ENCODE results near the gene MLN. TPM values are rescaled to one million over a fixed set of nuclear protein-coding genes. Genes with fewer than 3 reads are reported as not detected.

The MLN gene
- total and polyA plus RNA-seq, 7 donors, result not detected

DNA sequence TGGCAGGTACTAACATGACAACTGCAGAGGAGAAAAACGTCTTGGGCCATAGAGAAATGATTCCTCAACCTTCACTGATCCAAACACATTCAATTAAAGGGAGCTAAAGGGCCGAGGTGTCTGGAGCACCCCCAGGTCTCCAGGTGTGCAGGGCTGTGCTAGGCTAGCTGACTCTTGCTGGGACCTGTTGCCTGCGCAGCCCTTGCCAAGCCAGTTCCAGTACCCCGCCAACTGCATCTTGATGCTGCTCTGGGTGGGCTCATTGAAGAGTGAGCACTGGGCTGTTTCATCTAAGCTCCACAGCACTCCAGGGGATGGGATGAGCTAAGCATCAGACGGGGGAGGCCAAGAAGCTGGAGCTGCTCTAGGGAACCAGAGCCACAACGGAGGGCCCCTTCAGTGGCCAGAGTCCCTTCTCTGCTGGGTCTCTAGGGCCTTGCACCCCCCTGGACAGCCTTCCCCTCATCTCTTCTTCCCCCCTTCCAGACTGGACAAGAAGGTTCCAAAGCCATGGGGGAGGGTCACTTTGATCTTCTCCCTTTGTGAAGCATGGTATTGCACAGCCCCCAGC, 30.8 kb downstream of the MLN start:
- intact Hi-C loops (cut with DNase I), result loop anchor here (2.0 to 5.0 kb wide), 4 partner anchors 186 to 382 kb away; no protein-coding TSS in a partner anchor
- peaks cover 19 to 57% of the 10 kb centered on the region in 2 donors for H3K36me3 ChIP-seq (ENCODE audit: insufficient read depth in 1 of 2, low read depth in 1 of 2)
- DNase-seq, result no peak

DNA sequence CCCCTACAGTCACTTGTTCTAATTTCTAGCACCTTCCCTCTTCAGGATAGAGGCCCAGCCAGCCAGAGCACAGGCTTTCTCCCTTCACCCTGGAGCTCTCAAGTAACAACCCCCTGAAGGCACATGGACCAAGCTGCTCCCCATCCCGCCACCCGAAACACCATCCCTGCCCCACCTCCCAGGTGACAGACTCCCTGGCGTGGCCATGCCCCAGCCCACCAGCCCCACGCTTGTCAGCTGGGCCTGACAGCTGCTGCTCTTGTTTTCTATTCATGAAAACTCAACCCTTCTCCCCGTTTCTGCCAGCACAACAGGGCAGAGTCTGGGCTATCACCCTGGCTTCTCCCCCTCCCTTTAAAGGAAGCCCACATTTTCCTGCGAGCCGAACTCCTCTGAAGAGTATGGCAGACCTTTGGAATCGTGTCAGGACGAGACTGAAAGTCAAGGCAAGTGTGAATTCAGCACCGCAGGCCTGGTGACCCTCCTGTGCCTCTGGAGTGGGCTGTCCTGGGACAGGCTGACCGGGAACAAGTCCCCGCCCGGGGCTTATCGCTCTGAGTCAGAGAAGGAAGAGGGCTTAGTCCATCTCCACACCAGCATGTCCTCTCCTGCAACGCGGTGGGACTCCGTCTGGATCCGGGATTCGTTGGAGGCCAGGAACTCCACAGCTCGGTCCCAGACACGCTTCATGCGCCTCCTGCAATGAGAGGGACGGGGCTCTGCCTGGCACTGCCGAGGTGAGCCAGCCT, 31.5 kb downstream of the MLN start:
- no peak for TF ChIP-seq CTCF (IDR thresholded peaks at IDR 0.05)
- H3K27me3 ChIP-seq (ENCODE audit: insufficient read depth in 3 of 3, low read length in 2 of 3), result no peaks in the 10 kb centered on the region
- no peak for DNase-seq
- peak in 2 of 4 donors; percentile 4 to 6 for ATAC-seq
- H3K27ac ChIP-seq, result peak overlapping the region; percentile 63
- intact Hi-C loops (cut with DNase I), result loop anchor here (2.0 to 5.0 kb wide), 4 partner anchors 185 to 383 kb away; no protein-coding TSS in a partner anchor
- peaks cover 17 to 49% of the 10 kb centered on the region in 2 donors for H3K36me3 ChIP-seq (ENCODE audit: insufficient read depth in 1 of 2, low read depth in 1 of 2)
- H3K4me3 ChIP-seq, result no peak overlapping the region
- WGBS, 3 donors, result 77 to 81% (median 79%) methylated on average over 24 of the region's 24 CpGs
- H3K4me1 ChIP-seq, result peaks cover 23% of the 10 kb centered on the region
- no peaks in the 10 kb centered on the region for H3K9me3 ChIP-seq

More for the DNA sequence above, 30.8 kb downstream of the MLN start:
- Histone ChIP-seq H3K9me3 (no peaks in the 10 kb centered on the region), H3K4me1 (peaks cover 23% of the 10 kb centered on the region), H3K27ac (no peak overlapping the region), H3K27me3 (ENCODE audit: insufficient read depth in 3 of 3, low read length in 2 of 3) (no peaks in the 10 kb centered on the region), H3K4me3 (no peak overlapping the region)
- WGBS, 3 donors, result 74 to 79% (median 76%) methylated on average over 6 of the region's 6 CpGs
- no peak for ATAC-seq
- no peak for TF ChIP-seq CTCF (IDR thresholded peaks at IDR 0.05)

DNA sequence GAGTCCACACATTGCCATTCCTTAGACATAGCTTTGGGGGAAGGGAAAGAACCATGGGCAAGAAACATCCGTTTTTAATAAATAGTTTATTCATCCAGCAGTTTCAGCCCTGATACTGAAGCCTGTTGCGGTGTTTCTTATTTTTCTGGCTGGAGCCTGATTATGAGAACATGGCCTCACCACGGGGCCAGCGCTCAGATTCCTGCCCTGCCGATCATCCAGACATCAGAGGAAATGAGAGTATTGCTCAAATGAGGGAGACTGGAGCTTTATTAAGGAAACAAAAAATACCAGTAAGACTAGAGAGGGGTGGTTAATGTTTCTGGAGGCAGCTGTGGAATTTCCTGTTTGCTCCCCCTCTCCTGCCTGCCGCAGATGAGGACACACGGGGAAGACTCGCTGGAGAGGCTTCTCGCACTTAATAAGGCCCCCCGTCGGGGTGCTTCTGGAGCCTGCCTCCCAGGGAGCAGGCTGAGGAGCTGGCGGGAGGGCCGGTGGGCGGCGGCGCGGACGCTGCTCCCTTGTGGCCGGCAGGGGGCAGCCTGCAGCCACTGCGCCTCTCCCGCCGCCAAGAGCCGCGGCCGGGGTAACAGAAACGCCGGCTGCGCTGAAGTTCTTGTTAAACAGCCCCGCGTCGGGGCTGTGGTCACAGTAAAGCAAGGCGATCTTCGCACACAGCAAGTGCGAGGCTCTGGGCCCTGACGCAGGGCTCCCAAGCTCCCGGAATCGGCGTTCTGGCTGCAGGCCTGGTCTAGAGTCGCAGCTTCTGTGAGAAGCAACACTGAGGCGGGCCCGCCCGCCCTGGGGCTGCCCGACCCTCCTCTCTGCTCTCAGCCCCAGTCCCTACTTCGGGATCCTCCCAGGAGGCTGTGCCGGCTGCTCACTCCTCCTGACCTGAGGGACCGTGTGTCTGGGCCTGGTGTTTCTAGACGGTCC, 32.4 kb downstream of the MLN start:
- 15 to 27% (median 19%) methylated on average over 41 to 47 of the region's 47 CpGs for WGBS, 3 donors
- H3K9me3 ChIP-seq, result no peaks in the 10 kb centered on the region
- intact Hi-C loops (cut with DNase I), result loop anchor here (2.0 to 5.0 kb wide), 5 partner anchors 184 to 383 kb away; no protein-coding TSS in a partner anchor
- peaks cover 23% of the 10 kb centered on the region for H3K4me1 ChIP-seq
- no peaks in the 10 kb centered on the region for H3K27me3 ChIP-seq (ENCODE audit: insufficient read depth in 3 of 3, low read length in 2 of 3)
- DNase-seq, result peak; percentile 77 to 87
- ATAC-seq, result peak; percentile 80 to 86 (median 84)
- H3K36me3 ChIP-seq (ENCODE audit: insufficient read depth in 1 of 2, low read depth in 1 of 2), result peaks cover 12 to 41% of the 10 kb centered on the region in 2 donors
- TF ChIP-seq CTCF (IDR thresholded peaks at IDR 0.05), result peak; percentile 92
- peak overlapping the region; percentile 12 for H3K4me3 ChIP-seq
- peak overlapping the region; percentile 63 for H3K27ac ChIP-seq

GRCh38 chr6:33770833-33771145, 33.0 kb downstream of the MLN start:
- Histone ChIP-seq H3K9me3 (no peaks in the 10 kb centered on the region), H3K27ac (peak overlapping the region; percentile 63), H3K27me3 (ENCODE audit: insufficient read depth in 3 of 3, low read length in 2 of 3) (no peaks in the 10 kb centered on the region), H3K36me3 (ENCODE audit: insufficient read depth in 1 of 2, low read depth in 1 of 2) (peaks cover 6 to 35% of the 10 kb centered on the region in 2 donors), H3K4me3 (no peak overlapping the region), H3K4me1 (peaks cover 23% of the 10 kb centered on the region)
- intact Hi-C loops (cut with DNase I), result loop anchor here (2.0 to 5.0 kb wide), 4 partner anchors 183 to 382 kb away; no protein-coding TSS in a partner anchor
- DNase-seq, result no peak
- ATAC-seq, result peak in 3 of 4 donors; percentile 8 to 14 (median 12)
- 38 to 61% (median 41%) methylated on average over 3 of the region's 3 CpGs for WGBS, 3 donors
- TF ChIP-seq CTCF (IDR thresholded peaks at IDR 0.05), result no peak

All from psoas muscle (tissue), 8 donors.